Measurements from ENCODE around the gene SNX2.

SNX2 gene

DNA sequence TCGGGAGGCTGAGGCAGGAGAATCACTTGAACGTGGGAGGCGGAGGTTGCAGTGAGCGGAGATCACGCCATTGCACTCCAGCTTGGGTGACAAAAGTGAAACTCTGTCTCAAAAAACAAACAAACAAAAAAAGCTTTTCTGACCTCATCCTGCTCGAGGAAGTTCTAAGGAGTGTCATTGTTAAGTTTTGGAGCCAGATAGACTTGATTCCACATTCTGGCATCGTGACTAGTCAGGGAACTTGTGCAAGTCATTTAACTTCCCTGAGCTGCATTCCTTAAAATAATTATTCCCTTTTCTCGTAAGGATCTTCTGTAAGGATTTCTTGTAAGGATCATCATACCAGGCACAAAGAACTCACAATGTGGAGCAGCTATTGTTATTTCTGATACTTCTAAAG is 96.8 kb downstream of the SNX2 start:
- TF ChIP-seq, protein P1, sequence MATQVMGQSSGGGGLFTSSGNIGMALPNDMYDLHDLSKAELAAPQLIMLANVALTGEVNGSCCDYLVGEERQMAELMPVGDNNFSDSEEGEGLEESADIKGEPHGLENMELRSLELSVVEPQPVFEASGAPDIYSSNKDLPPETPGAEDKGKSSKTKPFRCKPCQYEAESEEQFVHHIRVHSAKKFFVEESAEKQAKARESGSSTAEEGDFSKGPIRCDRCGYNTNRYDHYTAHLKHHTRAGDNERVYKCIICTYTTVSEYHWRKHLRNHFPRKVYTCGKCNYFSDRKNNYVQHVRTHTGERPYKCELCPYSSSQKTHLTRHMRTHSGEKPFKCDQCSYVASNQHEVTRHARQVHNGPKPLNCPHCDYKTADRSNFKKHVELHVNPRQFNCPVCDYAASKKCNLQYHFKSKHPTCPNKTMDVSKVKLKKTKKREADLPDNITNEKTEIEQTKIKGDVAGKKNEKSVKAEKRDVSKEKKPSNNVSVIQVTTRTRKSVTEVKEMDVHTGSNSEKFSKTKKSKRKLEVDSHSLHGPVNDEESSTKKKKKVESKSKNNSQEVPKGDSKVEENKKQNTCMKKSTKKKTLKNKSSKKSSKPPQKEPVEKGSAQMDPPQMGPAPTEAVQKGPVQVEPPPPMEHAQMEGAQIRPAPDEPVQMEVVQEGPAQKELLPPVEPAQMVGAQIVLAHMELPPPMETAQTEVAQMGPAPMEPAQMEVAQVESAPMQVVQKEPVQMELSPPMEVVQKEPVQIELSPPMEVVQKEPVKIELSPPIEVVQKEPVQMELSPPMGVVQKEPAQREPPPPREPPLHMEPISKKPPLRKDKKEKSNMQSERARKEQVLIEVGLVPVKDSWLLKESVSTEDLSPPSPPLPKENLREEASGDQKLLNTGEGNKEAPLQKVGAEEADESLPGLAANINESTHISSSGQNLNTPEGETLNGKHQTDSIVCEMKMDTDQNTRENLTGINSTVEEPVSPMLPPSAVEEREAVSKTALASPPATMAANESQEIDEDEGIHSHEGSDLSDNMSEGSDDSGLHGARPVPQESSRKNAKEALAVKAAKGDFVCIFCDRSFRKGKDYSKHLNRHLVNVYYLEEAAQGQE (IDR thresholded peaks at IDR 0.05; ENCODE audit: low read depth): no peak
- TF ChIP-seq EP300 (IDR thresholded peaks at IDR 0.05; ENCODE audit: borderline replicate concordance) (no peak), YY1 (IDR thresholded peaks at IDR 0.05; ENCODE audit: low read depth) (no peak), NFIC (IDR thresholded peaks at IDR 0.05) (no peak), ZBTB7A (IDR thresholded peaks at IDR 0.05; ENCODE audit: low read depth) (no peak), EGR1 (IDR thresholded peaks at IDR 0.05) (no peak), FOXM1 (IDR thresholded peaks at IDR 0.05; ENCODE audit: borderline replicate concordance, low read depth) (no peak), TCF12 (IDR thresholded peaks at IDR 0.05; ENCODE audit: low read depth) (no peak), CEBPB (IDR thresholded peaks at IDR 0.05) (no peak), CREB1 (IDR thresholded peaks at IDR 0.05; ENCODE audit: low read depth) (no peak), TEAD4 (IDR thresholded peaks at IDR 0.05) (no peak), TAF1 (IDR thresholded peaks at IDR 0.05; ENCODE audit: low read depth) (no peak), RAD21 (IDR thresholded peaks at IDR 0.05; ENCODE audit: low read depth) (no peak)
- TF ChIP-seq, protein P2, sequence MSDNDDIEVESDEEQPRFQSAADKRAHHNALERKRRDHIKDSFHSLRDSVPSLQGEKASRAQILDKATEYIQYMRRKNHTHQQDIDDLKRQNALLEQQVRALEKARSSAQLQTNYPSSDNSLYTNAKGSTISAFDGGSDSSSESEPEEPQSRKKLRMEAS (IDR thresholded peaks at IDR 0.05): no peak
- TF ChIP-seq, protein P3, sequence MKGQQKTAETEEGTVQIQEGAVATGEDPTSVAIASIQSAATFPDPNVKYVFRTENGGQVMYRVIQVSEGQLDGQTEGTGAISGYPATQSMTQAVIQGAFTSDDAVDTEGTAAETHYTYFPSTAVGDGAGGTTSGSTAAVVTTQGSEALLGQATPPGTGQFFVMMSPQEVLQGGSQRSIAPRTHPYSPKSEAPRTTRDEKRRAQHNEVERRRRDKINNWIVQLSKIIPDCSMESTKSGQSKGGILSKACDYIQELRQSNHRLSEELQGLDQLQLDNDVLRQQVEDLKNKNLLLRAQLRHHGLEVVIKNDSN (IDR thresholded peaks at IDR 0.05): no peak

DNA sequence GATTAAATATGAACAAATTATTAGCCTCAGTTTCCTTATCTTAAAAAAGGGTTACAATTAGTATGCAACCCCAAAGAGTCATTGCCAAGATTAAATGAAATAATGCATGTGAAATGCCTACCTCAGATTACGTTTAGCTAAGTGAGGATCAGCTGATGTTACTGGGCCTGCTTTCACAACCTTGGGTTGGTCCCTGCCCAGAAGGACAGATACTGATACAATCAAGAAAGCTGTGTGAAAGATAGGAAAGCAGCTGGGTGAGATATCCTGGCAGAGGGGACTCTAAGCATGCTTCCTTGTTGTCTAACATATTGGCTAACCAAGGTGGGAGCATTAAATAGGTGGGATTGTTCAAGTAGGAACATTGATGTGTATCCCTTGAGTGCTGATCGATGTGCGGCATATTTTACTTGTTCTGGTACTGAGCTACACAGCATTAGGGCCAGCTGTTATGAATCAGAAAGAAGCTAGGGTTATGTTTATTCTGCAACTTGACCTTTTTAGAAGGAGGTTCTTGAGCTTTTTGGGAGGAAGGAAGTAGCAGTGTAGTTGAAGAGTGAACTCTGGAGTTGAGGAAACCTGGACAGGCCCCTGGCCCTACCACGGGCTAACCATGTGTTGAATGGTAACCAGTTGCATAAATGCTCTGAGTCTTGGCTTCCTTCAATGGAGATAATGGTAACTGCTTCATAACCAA is 99.4 kb downstream of the SNX2 start:
- no peak for TF ChIP-seq TEAD4 (IDR thresholded peaks at IDR 0.05)
- TF ChIP-seq RAD21 (IDR thresholded peaks at IDR 0.05; ENCODE audit: low read depth): no peak
- no peak for TF ChIP-seq TCF12 (IDR thresholded peaks at IDR 0.05; ENCODE audit: low read depth)
- TF ChIP-seq ZBTB7A (IDR thresholded peaks at IDR 0.05; ENCODE audit: low read depth): no peak
- TF ChIP-seq TAF1 (IDR thresholded peaks at IDR 0.05; ENCODE audit: low read depth): no peak
- TF ChIP-seq, protein P3 (IDR thresholded peaks at IDR 0.05): no peak
- no peak for TF ChIP-seq CEBPB (IDR thresholded peaks at IDR 0.05)
- TF ChIP-seq EP300 (IDR thresholded peaks at IDR 0.05; ENCODE audit: borderline replicate concordance): no peak
- TF ChIP-seq, protein P2 (IDR thresholded peaks at IDR 0.05): no peak
- no peak for TF ChIP-seq FOXM1 (IDR thresholded peaks at IDR 0.05; ENCODE audit: borderline replicate concordance, low read depth)
- TF ChIP-seq, protein P1 (IDR thresholded peaks at IDR 0.05; ENCODE audit: low read depth): no peak
- TF ChIP-seq NFIC (IDR thresholded peaks at IDR 0.05): no peak
- no peak for TF ChIP-seq CREB1 (IDR thresholded peaks at IDR 0.05; ENCODE audit: low read depth)
- TF ChIP-seq EGR1 (IDR thresholded peaks at IDR 0.05): no peak
- TF ChIP-seq YY1 (IDR thresholded peaks at IDR 0.05; ENCODE audit: low read depth): no peak

DNA sequence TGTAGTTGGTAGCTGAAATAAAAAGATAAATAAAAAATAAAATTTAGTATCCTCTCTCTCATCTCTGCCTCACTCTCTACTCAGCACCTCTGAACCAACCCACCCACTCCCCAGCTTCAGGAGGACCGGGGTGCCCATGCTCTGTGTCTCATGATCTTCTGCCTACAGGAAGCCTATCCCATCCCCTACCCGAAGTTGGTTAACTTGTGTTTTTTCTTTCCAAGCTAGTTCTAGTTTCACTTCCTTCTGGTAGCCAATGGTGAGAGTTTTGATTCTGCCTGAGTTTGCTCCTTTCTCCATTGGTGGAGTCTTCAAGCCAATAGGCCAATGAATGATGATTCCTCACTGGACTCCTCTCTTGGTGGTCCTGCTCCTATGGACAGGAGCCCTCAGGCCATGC is 102.6 kb downstream of the SNX2 start:
- TF ChIP-seq EGR1 (IDR thresholded peaks at IDR 0.05): no peak
- TF ChIP-seq YY1 (IDR thresholded peaks at IDR 0.05; ENCODE audit: low read depth): no peak
- no peak for TF ChIP-seq TAF1 (IDR thresholded peaks at IDR 0.05; ENCODE audit: low read depth)
- TF ChIP-seq, protein P1 (IDR thresholded peaks at IDR 0.05; ENCODE audit: low read depth): no peak
- no peak for TF ChIP-seq TEAD4 (IDR thresholded peaks at IDR 0.05)
- TF ChIP-seq NFIC (IDR thresholded peaks at IDR 0.05): no peak
- TF ChIP-seq, protein P2 (IDR thresholded peaks at IDR 0.05): no peak
- no peak for TF ChIP-seq ZBTB7A (IDR thresholded peaks at IDR 0.05; ENCODE audit: low read depth)
- TF ChIP-seq RAD21 (IDR thresholded peaks at IDR 0.05; ENCODE audit: low read depth): no peak
- TF ChIP-seq, protein P3 (IDR thresholded peaks at IDR 0.05): no peak
- TF ChIP-seq TCF12 (IDR thresholded peaks at IDR 0.05; ENCODE audit: low read depth): no peak
- TF ChIP-seq CREB1 (IDR thresholded peaks at IDR 0.05; ENCODE audit: low read depth): no peak
- no peak for TF ChIP-seq FOXM1 (IDR thresholded peaks at IDR 0.05; ENCODE audit: borderline replicate concordance, low read depth)
- TF ChIP-seq CEBPB (IDR thresholded peaks at IDR 0.05): no peak
- TF ChIP-seq EP300 (IDR thresholded peaks at IDR 0.05; ENCODE audit: borderline replicate concordance): no peak

All from Ishikawa (cell line).